ENCODE data around the gene LRRC25. TPM values are rescaled to one million over a fixed set of nuclear protein-coding genes. Genes with fewer than 3 reads are reported as not detected.

The LRRC25 gene
- total RNA-seq, 1 experiment from 2014 or later, result 0.31 TPM

DNA sequence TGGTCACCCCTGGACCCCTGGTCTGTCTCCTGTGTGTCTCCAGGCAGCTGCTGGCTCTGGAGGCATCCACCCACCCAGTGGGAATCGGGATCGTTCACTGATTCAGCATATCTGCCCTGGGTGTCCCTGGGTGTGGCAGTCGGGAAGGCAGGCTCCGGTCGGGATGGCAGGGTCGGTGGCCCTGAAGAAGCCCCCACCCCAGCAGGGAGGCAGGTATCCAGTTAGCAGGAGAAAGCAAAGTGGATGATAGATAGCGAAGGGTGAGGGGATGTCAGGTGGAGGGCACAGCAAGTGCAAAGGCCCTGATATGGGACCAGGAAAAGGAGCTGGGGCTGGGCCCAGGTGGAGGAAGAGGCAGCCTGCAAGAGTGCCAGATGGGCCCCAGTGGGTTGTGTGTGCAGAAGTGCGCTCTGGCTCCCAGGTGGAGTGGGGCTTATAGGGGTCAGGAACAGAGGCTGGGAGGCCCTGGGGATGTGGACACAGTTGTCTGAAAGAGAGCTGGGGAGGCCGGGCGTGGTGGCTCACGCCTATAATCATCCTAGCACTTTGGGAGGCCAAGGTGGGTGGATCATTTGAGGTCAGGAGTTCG is 24.0 kb upstream of the LRRC25 start:
- H3K9me3 Mint-ChIP-seq, result no peaks in the 10 kb centered on the region
- no peak overlapping the region for H3K4me3 Mint-ChIP-seq
- peaks cover 28% of the 10 kb centered on the region for H3K27me3 Mint-ChIP-seq (ENCODE audit: low read depth)
- POLR2A ChIA-PET, result no interaction called here
- no peak overlapping the region; the same call in 1 of the 2 replicates for H3K27ac Mint-ChIP-seq
- no peak for TF ChIP-seq NR1H2 (CRISPR knock-in tag; IDR thresholded peaks at IDR 0.05)
- TF ChIP-seq ZNF671 (CRISPR knock-in tag; IDR thresholded peaks at IDR 0.05), result no peak
- TF ChIP-seq, protein P1, sequence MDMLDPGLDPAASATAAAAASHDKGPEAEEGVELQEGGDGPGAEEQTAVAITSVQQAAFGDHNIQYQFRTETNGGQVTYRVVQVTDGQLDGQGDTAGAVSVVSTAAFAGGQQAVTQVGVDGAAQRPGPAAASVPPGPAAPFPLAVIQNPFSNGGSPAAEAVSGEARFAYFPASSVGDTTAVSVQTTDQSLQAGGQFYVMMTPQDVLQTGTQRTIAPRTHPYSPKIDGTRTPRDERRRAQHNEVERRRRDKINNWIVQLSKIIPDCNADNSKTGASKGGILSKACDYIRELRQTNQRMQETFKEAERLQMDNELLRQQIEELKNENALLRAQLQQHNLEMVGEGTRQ (CRISPR knock-in tag; IDR thresholded peaks at IDR 0.05), result no peak
- TF ChIP-seq, protein P2, sequence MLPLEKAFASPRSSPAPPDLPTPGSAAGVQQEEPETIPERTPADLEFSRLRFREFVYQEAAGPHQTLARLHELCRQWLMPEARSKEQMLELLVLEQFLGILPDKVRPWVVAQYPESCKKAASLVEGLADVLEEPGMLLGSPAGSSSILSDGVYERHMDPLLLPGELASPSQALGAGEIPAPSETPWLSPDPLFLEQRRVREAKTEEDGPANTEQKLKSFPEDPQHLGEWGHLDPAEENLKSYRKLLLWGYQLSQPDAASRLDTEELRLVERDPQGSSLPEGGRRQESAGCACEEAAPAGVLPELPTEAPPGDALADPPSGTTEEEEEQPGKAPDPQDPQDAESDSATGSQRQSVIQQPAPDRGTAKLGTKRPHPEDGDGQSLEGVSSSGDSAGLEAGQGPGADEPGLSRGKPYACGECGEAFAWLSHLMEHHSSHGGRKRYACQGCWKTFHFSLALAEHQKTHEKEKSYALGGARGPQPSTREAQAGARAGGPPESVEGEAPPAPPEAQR (CRISPR knock-in tag; IDR thresholded peaks at IDR 0.05), result no peak
- TF ChIP-seq, protein P3, sequence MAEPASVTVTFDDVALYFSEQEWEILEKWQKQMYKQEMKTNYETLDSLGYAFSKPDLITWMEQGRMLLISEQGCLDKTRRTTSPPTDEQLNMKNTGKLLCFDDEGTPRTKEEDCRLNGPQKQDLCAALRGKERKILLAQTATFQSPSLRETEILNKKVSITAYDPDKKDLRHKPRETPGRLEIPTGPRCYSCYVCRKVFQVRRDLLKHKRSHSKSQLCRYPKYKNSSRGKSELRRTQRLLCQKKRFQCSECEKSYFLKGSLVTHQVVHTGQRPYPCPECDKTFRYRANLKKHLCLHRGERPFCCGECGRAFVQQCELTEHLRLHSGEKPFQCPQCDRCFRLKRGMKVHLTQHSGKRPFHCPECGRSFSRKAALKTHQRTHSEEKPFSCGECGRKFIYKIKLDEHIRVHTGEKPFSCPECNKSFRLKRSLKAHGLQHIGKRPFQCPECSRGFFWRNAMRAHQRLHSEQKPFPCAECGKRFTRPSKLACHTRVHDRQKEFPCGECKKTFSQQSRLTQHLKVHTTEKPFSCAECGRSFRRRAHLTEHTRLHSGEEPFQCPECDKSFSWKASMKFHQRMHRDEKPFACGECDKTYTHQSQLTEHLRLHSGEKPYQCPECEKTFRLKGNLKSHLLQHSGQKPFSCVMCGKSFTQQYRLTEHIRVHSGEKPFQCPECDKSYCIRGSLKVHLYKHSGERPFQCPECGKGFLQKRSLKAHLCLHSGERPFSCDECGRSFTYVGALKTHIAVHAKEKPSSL (CRISPR knock-in tag; conservative IDR thresholded peaks at IDR 0.05), result no peak
- no peak for TF ChIP-seq TCF7 (CRISPR knock-in tag; IDR thresholded peaks at IDR 0.05; ENCODE audit: low read depth)
- no peak for TF ChIP-seq NFYB (CRISPR knock-in tag; conservative IDR thresholded peaks at IDR 0.05; ENCODE audit: low read depth)
- no peak for TF ChIP-seq RELA (CRISPR knock-in tag; IDR thresholded peaks at IDR 0.05; ENCODE audit: borderline replicate concordance)
- TF ChIP-seq OVOL2 (CRISPR knock-in tag; IDR thresholded peaks at IDR 0.05; ENCODE audit: borderline replicate concordance), result no peak
- no peak for TF ChIP-seq ZNF396 (CRISPR knock-in tag; IDR thresholded peaks at IDR 0.05; ENCODE audit: borderline replicate concordance)
- TF ChIP-seq FOXP1 (CRISPR knock-in tag; IDR thresholded peaks at IDR 0.05; ENCODE audit: borderline replicate concordance), result no peak
- TF ChIP-seq SMAD4 (CRISPR knock-in tag; IDR thresholded peaks at IDR 0.05), result no peak
- TF ChIP-seq MXD4 (CRISPR knock-in tag; IDR thresholded peaks at IDR 0.05; ENCODE audit: borderline replicate concordance), result no peak
- TF ChIP-seq, protein P4, sequence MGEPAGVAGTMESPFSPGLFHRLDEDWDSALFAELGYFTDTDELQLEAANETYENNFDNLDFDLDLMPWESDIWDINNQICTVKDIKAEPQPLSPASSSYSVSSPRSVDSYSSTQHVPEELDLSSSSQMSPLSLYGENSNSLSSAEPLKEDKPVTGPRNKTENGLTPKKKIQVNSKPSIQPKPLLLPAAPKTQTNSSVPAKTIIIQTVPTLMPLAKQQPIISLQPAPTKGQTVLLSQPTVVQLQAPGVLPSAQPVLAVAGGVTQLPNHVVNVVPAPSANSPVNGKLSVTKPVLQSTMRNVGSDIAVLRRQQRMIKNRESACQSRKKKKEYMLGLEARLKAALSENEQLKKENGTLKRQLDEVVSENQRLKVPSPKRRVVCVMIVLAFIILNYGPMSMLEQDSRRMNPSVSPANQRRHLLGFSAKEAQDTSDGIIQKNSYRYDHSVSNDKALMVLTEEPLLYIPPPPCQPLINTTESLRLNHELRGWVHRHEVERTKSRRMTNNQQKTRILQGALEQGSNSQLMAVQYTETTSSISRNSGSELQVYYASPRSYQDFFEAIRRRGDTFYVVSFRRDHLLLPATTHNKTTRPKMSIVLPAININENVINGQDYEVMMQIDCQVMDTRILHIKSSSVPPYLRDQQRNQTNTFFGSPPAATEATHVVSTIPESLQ (CRISPR knock-in tag; IDR thresholded peaks at IDR 0.05), result no peak
- TF ChIP-seq CREB1 (CRISPR knock-in tag; IDR thresholded peaks at IDR 0.05), result no peak
- TF ChIP-seq, protein P5, sequence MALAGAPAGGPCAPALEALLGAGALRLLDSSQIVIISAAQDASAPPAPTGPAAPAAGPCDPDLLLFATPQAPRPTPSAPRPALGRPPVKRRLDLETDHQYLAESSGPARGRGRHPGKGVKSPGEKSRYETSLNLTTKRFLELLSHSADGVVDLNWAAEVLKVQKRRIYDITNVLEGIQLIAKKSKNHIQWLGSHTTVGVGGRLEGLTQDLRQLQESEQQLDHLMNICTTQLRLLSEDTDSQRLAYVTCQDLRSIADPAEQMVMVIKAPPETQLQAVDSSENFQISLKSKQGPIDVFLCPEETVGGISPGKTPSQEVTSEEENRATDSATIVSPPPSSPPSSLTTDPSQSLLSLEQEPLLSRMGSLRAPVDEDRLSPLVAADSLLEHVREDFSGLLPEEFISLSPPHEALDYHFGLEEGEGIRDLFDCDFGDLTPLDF (CRISPR knock-in tag; IDR thresholded peaks at IDR 0.05), result no peak
- TF ChIP-seq, protein P6, sequence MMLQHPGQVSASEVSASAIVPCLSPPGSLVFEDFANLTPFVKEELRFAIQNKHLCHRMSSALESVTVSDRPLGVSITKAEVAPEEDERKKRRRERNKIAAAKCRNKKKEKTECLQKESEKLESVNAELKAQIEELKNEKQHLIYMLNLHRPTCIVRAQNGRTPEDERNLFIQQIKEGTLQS (CRISPR knock-in tag; conservative IDR thresholded peaks at IDR 0.05), result no peak
- no peak for TF ChIP-seq ZNF263 (CRISPR knock-in tag; IDR thresholded peaks at IDR 0.05; ENCODE audit: low read depth)
- no peaks in the 10 kb centered on the region for H3K36me3 Mint-ChIP-seq
- CTCF ChIA-PET, result interaction anchor here (0.6 to 3.0 kb wide), 7 partner anchors 7 to 142 kb away, joined by 3 to 31 read pairs (median 3); no protein-coding TSS in a partner anchor
- no peak for ATAC-seq
- H3K4me1 Mint-ChIP-seq, result peaks cover 30% of the 10 kb centered on the region
- DNase-seq (ENCODE audit: low spot score), result no peak

All from WTC11 (cell line).